HFF-Myc (cell line): ENCODE measurements around the gene SEZ6L.

ENCODE experiments used
- DNase-seq: peaks from one replicate; pipeline ENCODE4 v3.0.0-alpha.2; 2011; ENCODE audit warnings: low read depth; ENCODE audit errors: extremely low read depth
- H3K4me3 ChIP-seq: replicated peaks from 2 replicates; pipeline ENCODE4 v1.5.1; 2011; ENCODE audit warnings: low read depth, mild to moderate bottlenecking, control low read depth, low read length
- CTCF ChIP-seq: IDR thresholded peaks from 2 replicates; pipeline ENCODE4 v1.5.1; 2012; ENCODE audit warnings: mild to moderate bottlenecking, low read depth, low read length, control low read depth; ENCODE audit errors: missing control alignments

The SEZ6L gene

GRCh38 chr22:26380072-26380830, 211.0 kb downstream of the SEZ6L start:
- H3K4me3 ChIP-seq: no peak overlapping the region
- DNase-seq: no peak
- no peak for TF ChIP-seq CTCF

GRCh38 chr22:26382782-26383181, 213.5 kb downstream of the SEZ6L start:
- DNase-seq: no peak
- H3K4me3 ChIP-seq: no peak overlapping the region
- TF ChIP-seq CTCF: no peak

GRCh38 chr22:26383968-26384556, 214.8 kb downstream of the SEZ6L start:
- no peak for TF ChIP-seq CTCF
- no peak for DNase-seq
- no peak overlapping the region for H3K4me3 ChIP-seq

GRCh38 chr22:26385164-26385563, 215.9 kb downstream of the SEZ6L start:
- DNase-seq: no peak
- no peak overlapping the region for H3K4me3 ChIP-seq
- no peak for TF ChIP-seq CTCF

GRCh38 chr22:26389125-26389524, 219.9 kb downstream of the SEZ6L start:
- TF ChIP-seq CTCF: no peak
- DNase-seq: no peak
- H3K4me3 ChIP-seq: no peak overlapping the region

GRCh38 chr22:26391091-26391490, 221.8 kb downstream of the SEZ6L start:
- no peak for DNase-seq
- H3K4me3 ChIP-seq: no peak overlapping the region
- no peak for TF ChIP-seq CTCF

GRCh38 chr22:26391623-26392022, 222.4 kb downstream of the SEZ6L start:
- H3K4me3 ChIP-seq: no peak overlapping the region
- TF ChIP-seq CTCF: no peak
- no peak for DNase-seq
